Liver (tissue), 9 donors: ENCODE data around the gene TEKTIP1. TPM values are rescaled to one million over a fixed set of nuclear protein-coding genes. Genes with fewer than 3 reads are reported as not detected.

Experiments used
- DNase-seq: peaks from one replicate; pipeline ENCODE4 v3.0.0-alpha.2; 2017; ENCODE audit warnings: low spot score
- H3K27ac ChIP-seq, 2 donors: one replicate each; pipeline ENCODE4 v1.7.0; 2013; ENCODE audit warnings: inconsistent platforms in 2 of 2, low read length in 2 of 2, control low read depth in 1 of 2, low read depth in 1 of 2, mild to moderate bottlenecking in 1 of 2
- H3K27me3 ChIP-seq, 4 donors: one replicate each; pipeline versions ENCODE4 v1.6.1 to v1.7.0; 2013; ENCODE audit warnings: low read length in 3 of 4, inconsistent platforms in 1 of 4, mild to moderate bottlenecking in 1 of 4, moderate library complexity in 1 of 4; ENCODE audit not compliant: control insufficient read depth in 4 of 4, insufficient read depth in 4 of 4
- H3K36me3 ChIP-seq, 4 donors: one replicate each; pipeline versions ENCODE4 v1.6.1 to v1.7.0; 2013; ENCODE audit warnings: low read length in 3 of 4, mild to moderate bottlenecking in 3 of 4, low read depth in 1 of 4, moderate library complexity in 1 of 4; ENCODE audit not compliant: control insufficient read depth in 4 of 4, insufficient read depth in 3 of 4
- H3K4me1 ChIP-seq, 4 donors: one replicate each; pipeline versions ENCODE4 v1.6.1 to v1.7.0; 2013; ENCODE audit warnings: low read length in 3 of 4, mild to moderate bottlenecking in 3 of 4, moderate library complexity in 1 of 4; ENCODE audit not compliant: control insufficient read depth in 4 of 4, insufficient read depth in 4 of 4
- H3K4me3 ChIP-seq, 3 donors: one replicate each; pipeline versions ENCODE4 v1.6.1 to v1.7.0; 2013; ENCODE audit warnings: low read length in 3 of 3, control low read depth in 1 of 3, low read depth in 1 of 3, mild to moderate bottlenecking in 1 of 3
- H3K9ac ChIP-seq, 2 donors: one replicate each; pipeline ENCODE4 v1.7.0; 2013; ENCODE audit warnings: low read length in 2 of 2, mild to moderate bottlenecking in 2 of 2, moderate library complexity in 2 of 2, control low read depth in 1 of 2, low read depth in 1 of 2
- H3K9me3 ChIP-seq, 4 donors: one replicate each; pipeline versions ENCODE4 v1.6.1 to v1.7.0; 2013; ENCODE audit warnings: low read length in 3 of 4; ENCODE audit not compliant: control insufficient read depth in 4 of 4
- ATF3 ChIP-seq: IDR thresholded peaks from 2 replicates; pipeline ENCODE4 v1.6.1; 2016; ENCODE audit warnings: antibody characterized with exemption
- EGR1 ChIP-seq, 2 donors: IDR thresholded peaks; 2 replicates each; pipeline ENCODE4 v1.6.1; 2016 to 2018; ENCODE audit warnings: antibody characterized with exemption in 2 of 2, low read depth in 2 of 2
- FOXA1 ChIP-seq: IDR thresholded peaks from 2 replicates; pipeline ENCODE4 v1.6.1; 2016; ENCODE audit warnings: antibody characterized with exemption
- FOXA2 ChIP-seq: IDR thresholded peaks from 2 replicates; pipeline ENCODE4 v1.6.1; 2016; ENCODE audit warnings: antibody characterized with exemption
- GABPA ChIP-seq, 2 donors: IDR thresholded peaks in 1 of 2; conservative IDR thresholded peaks in 1 of 2; 2 replicates each; pipeline ENCODE4 v1.6.1; 2016; ENCODE audit warnings: antibody characterized with exemption in 2 of 2, mild to moderate bottlenecking in 1 of 2, moderate library complexity in 1 of 2
- HNF4G ChIP-seq: IDR thresholded peaks from 2 replicates; pipeline ENCODE4 v1.6.1; 2016; ENCODE audit warnings: antibody characterized with exemption
- JUND ChIP-seq, 2 donors: IDR thresholded peaks; 2 replicates each; pipeline ENCODE4 v1.6.1; 2016; ENCODE audit warnings: antibody characterized with exemption in 2 of 2
- NR2F2 ChIP-seq: IDR thresholded peaks from 2 replicates; pipeline ENCODE4 v1.6.1; 2016; ENCODE audit warnings: antibody characterized with exemption
- RAD21 ChIP-seq, 2 donors: IDR thresholded peaks; 2 replicates each; pipeline ENCODE4 v1.6.1; 2016; ENCODE audit warnings: antibody characterized with exemption in 2 of 2, mild to moderate bottlenecking in 2 of 2
- REST ChIP-seq: IDR thresholded peaks from 2 replicates; pipeline ENCODE4 v1.6.1; 2016; ENCODE audit warnings: antibody characterized with exemption, mild to moderate bottlenecking
- RXRA ChIP-seq, 2 donors: IDR thresholded peaks; 2 replicates each; pipeline ENCODE4 v1.6.1; 2017 to 2018; ENCODE audit warnings: antibody characterized with exemption in 2 of 2, mild to moderate bottlenecking in 1 of 2
- SP1 ChIP-seq: IDR thresholded peaks from 2 replicates; pipeline ENCODE4 v1.6.1; 2018; ENCODE audit warnings: antibody characterized with exemption, mild to moderate bottlenecking
- TAF1 ChIP-seq: conservative IDR thresholded peaks from 2 replicates; pipeline ENCODE4 v1.6.1; 2016; ENCODE audit warnings: antibody characterized with exemption, mild to moderate bottlenecking
- YY1 ChIP-seq: IDR thresholded peaks from 2 replicates; pipeline ENCODE4 v1.6.1; 2016; ENCODE audit warnings: antibody characterized with exemption, mild to moderate bottlenecking
- ZBTB33 ChIP-seq: IDR thresholded peaks from 2 replicates; pipeline ENCODE4 v1.6.1; 2016; ENCODE audit warnings: antibody characterized with exemption
- WGBS: extraction: QIAGEN DNeasy Blood & Tissue Kit; methylation state at CpG from one replicate; pipeline ENCODE4 v1.1.7; 2013; 5-methylcytosine and 5-hydroxymethylcytosine counted together
- polyA plus RNA-seq, 2 donors: library from polyadenylated mRNA; stranded (reverse) in 1 of 2; unstranded in 1 of 2; fragments of 200-250 nt in 1 of 2; fragments of >200 nt in 1 of 2; fragmentation: Nextera tagmentation in 1 of 2; extraction: Ambion mirVana in 1 of 2; gene quantifications; one replicate each; pipeline versions ENCODE4 v1.2.1 to v1.2.3, GENCODE V29; 2013 to 2015
- total RNA-seq, 2 donors: library from RNA; depleted of rRNA; stranded (reverse); fragments of >200 nt; gene quantifications; one replicate each; pipeline ENCODE4 v1.2.3, GENCODE V29; 2014
- TF ChIP-seq, protein P1 (sequence below): IDR thresholded peaks from 2 replicates; pipeline ENCODE4 v1.6.1; 2016; ENCODE audit warnings: antibody characterized with exemption
- TF ChIP-seq, protein P2 (sequence below): fragments of 150-350 bp; IDR thresholded peaks from 2 replicates; pipeline ENCODE4 v1.5.1; 2017; ENCODE audit warnings: improper control_type of control experiment, low read depth, low read length; ENCODE audit not compliant: missing input control
- donor health status: healthy.
- donor health status: healthy.
- donor health status: healthy.
- donor health status: healthy.
- donor health status: healthy.

TEKTIP1 gene
- total and polyA plus RNA-seq, 4 donors: 0.17 TPM; not detected in 3

DNA sequence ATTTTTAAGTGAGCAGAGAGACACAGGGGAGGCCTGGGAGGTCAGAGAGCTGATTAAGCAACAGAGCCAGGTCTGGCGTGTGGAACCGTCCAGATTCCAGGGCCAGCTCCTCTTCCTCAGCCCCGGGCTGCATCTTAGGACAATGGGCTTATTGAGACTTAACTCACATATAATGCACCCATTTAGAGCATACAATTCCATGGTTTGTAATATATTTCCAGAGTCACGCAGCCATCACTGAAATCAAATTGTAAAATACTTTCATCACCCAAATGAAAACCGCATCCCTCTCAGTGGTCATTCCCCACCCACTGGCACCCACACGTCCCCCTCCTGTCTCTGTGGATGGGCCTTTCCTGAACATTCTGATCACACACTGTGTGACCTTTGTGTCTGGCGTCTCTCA lies 31.6 kb downstream of the TEKTIP1 start:
- no peak overlapping the region for H3K9ac ChIP-seq
- no peaks in the 10 kb centered on the region for H3K27me3 ChIP-seq
- H3K4me3 ChIP-seq: no peak overlapping the region
- WGBS: 70% methylated on average over 7 of the region's 7 CpGs
- H3K27ac ChIP-seq: no peak overlapping the region
- peaks cover 0 to 2% (median 0%) of the 10 kb centered on the region in 4 donors for H3K36me3 ChIP-seq
- H3K4me1 ChIP-seq: peaks cover 3 to 13% (median 9%) of the 10 kb centered on the region in 4 donors
- no peak for TF ChIP-seq FOXA1
- H3K9me3 ChIP-seq: no peaks in the 10 kb centered on the region
- no peak for DNase-seq

DNA sequence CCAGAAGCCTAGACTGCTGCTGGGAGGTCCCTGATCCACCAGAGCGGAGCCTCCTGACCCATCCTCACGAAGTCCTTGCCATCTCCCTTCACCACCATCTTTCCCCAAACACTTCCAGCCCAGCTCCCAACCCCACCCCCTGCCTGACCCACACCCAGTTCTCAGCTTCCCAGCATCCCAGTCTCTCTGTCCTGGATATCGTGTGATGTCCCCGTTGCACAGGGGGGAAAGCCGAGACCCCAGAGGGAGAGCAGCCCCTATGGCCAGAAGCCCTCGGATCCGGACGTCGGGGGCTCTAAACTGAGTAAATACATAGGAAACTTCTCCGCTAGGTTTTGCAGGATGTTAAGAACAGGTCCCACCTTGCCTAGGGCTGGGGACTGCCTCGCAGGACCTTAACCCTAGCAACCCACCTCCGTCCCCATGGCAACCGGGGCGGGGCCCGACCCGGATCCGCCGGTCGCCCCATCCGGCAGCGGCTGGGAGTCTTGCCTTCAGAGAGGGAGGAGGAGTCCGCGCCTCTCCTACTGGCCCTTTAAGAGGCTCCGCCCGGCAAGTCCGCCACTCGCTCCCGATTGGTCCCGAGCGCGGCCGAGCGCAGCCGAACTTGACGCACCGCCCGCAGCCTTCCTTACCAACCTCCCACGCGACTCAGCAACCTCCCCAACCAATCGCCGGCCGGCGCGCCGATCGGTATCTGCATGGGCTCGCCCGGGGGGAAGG lies 33.3 kb downstream of the TEKTIP1 start:
- 4% methylated on average over 48 of the region's 48 CpGs for WGBS
- H3K27me3 ChIP-seq: no peaks in the 10 kb centered on the region
- H3K9me3 ChIP-seq: no peaks in the 10 kb centered on the region
- peak overlapping the region in 2 of 3 donors; percentile 4 to 94 for H3K4me3 ChIP-seq
- H3K36me3 ChIP-seq: peaks cover 0 to 2% (median 0%) of the 10 kb centered on the region in 4 donors
- TF ChIP-seq RXRA (IDR thresholded peaks at IDR 0.05) (no peak), GABPA (IDR thresholded peaks at IDR 0.05 in 1 of 2, conservative IDR thresholded peaks at IDR 0.05 in 1 of 2) (peak in 1 of 2 donors; percentile 68), NR2F2 (no peak), HNF4G (peak; percentile 11), SP1 (peak; percentile 90), TAF1 (no peak), FOXA2 (no peak), FOXA1 (no peak), YY1 (peak; percentile 15), RAD21 (IDR thresholded peaks at IDR 0.05) (peak in 1 of 2 donors; percentile 37), REST (no peak), EGR1 (IDR thresholded peaks at IDR 0.05; ENCODE audit: low read depth in 2 of 2) (peak; percentile 83 to 84), ZBTB33 (no peak), JUND (IDR thresholded peaks at IDR 0.05) (no peak), ATF3 (no peak)
- TF ChIP-seq, protein P1, sequence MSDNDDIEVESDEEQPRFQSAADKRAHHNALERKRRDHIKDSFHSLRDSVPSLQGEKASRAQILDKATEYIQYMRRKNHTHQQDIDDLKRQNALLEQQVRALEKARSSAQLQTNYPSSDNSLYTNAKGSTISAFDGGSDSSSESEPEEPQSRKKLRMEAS: peak; percentile 67
- TF ChIP-seq, protein P2, sequence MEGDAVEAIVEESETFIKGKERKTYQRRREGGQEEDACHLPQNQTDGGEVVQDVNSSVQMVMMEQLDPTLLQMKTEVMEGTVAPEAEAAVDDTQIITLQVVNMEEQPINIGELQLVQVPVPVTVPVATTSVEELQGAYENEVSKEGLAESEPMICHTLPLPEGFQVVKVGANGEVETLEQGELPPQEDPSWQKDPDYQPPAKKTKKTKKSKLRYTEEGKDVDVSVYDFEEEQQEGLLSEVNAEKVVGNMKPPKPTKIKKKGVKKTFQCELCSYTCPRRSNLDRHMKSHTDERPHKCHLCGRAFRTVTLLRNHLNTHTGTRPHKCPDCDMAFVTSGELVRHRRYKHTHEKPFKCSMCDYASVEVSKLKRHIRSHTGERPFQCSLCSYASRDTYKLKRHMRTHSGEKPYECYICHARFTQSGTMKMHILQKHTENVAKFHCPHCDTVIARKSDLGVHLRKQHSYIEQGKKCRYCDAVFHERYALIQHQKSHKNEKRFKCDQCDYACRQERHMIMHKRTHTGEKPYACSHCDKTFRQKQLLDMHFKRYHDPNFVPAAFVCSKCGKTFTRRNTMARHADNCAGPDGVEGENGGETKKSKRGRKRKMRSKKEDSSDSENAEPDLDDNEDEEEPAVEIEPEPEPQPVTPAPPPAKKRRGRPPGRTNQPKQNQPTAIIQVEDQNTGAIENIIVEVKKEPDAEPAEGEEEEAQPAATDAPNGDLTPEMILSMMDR: no peak
- no peak overlapping the region for H3K27ac ChIP-seq
- DNase-seq: peak; percentile 99
- no peak overlapping the region for H3K9ac ChIP-seq
- peaks cover 3 to 13% (median 9%) of the 10 kb centered on the region in 4 donors for H3K4me1 ChIP-seq
